DOHH2 (cell line): Measurements from ENCODE around the gene HS3ST6.
A peak's percentile ranks its signal among the peaks of the same experiment; 100 is the strongest.

ENCODE experiments used
- CTCF ChIP-seq: fragments of 200-600 bp; sonication (generic); IDR thresholded peaks from one replicate; pipeline ENCODE4 v1.5.1; 2014; ENCODE audit warnings: antibody characterized with exemption, mild to moderate bottlenecking, low read depth, low read length; ENCODE audit not compliant: poor library complexity, severe bottlenecking
- EZH2phosphoT487 ChIP-seq: fragments of 200-600 bp; sonication (generic); IDR thresholded peaks from 2 replicates; pipeline ENCODE4 v1.6.1; 2017; ENCODE audit warnings: borderline replicate concordance, mild to moderate bottlenecking, antibody characterized with exemption, low read length, moderate library complexity, mixed read lengths

- peak; percentile 30 for TF ChIP-seq CTCF
- no peak for TF ChIP-seq EZH2phosphoT487
These were observed 54.3 kb downstream of the HS3ST6 start for GRCh38 chr16:1863681-1864460.
